Measurements from ENCODE around the gene EZR.

The EZR gene

GRCh38 chr6:158819213-158819976, at the start of gene EZR:
Gene EZR (minus strand): TSS chr6:158819368. CDS start chr6:158818093, 1,275 bp downstream.
- peak; percentile 53 to 77 for DNase-seq

- DNase-seq, result no peak
Observed at GRCh38 chr6:158868122-158868480, 48.9 kb upstream of the EZR start.

GRCh38 chr6:158867381-158868121, 48.4 kb upstream of the EZR start:
- DNase-seq, result no peak

GRCh38 chr6:158865769-158866168, 46.6 kb upstream of the EZR start:
- DNase-seq, result no peak

GRCh38 chr6:158863646-158864045, 44.5 kb upstream of the EZR start:
- no peak for DNase-seq

GRCh38 chr6:158861686-158862381, 42.7 kb upstream of the EZR start:
- DNase-seq, result no peak

- no peak for DNase-seq
Observed at GRCh38 chr6:158860279-158860865, 41.2 kb upstream of the EZR start.

- DNase-seq, result no peak
Observed at GRCh38 chr6:158856261-158856660, 37.1 kb upstream of the EZR start.

GRCh38 chr6:158854214-158855101, 35.3 kb upstream of the EZR start:
- DNase-seq, result no peak

- no peak for DNase-seq
Observed at GRCh38 chr6:158853880-158854213, 34.7 kb upstream of the EZR start.

- DNase-seq, result no peak
Observed at GRCh38 chr6:158853072-158853879, 34.1 kb upstream of the EZR start.

- no peak for DNase-seq
Observed at GRCh38 chr6:158852312-158853071, 33.3 kb upstream of the EZR start.

GRCh38 chr6:158850807-158851115, 31.6 kb upstream of the EZR start:
- no peak for DNase-seq

GRCh38 chr6:158849899-158850806, 31.0 kb upstream of the EZR start:
- DNase-seq, result no peak

- DNase-seq, result no peak
Observed at GRCh38 chr6:158848490-158848895, 29.3 kb upstream of the EZR start.

- no peak for DNase-seq
Observed at GRCh38 chr6:158847786-158848185, 28.6 kb upstream of the EZR start.

GRCh38 chr6:158847012-158847529, 27.9 kb upstream of the EZR start:
- no peak for DNase-seq

GRCh38 chr6:158843751-158844683, 24.8 kb upstream of the EZR start:
- no peak for DNase-seq

Measured in AML-193 (cell line).